Measurements from ENCODE around the gene ZDHHC14.
"Not testable (repeated sequence)": the region's sequence is repeated elsewhere in the genome, so short reads cannot be mapped to it uniquely, and the experiment has no call there.

The ZDHHC14 gene

GRCh38 chr6:157584036-157584435 lies 203.0 kb downstream of the ZDHHC14 start:
- DNase-seq, result no peak

DNA sequence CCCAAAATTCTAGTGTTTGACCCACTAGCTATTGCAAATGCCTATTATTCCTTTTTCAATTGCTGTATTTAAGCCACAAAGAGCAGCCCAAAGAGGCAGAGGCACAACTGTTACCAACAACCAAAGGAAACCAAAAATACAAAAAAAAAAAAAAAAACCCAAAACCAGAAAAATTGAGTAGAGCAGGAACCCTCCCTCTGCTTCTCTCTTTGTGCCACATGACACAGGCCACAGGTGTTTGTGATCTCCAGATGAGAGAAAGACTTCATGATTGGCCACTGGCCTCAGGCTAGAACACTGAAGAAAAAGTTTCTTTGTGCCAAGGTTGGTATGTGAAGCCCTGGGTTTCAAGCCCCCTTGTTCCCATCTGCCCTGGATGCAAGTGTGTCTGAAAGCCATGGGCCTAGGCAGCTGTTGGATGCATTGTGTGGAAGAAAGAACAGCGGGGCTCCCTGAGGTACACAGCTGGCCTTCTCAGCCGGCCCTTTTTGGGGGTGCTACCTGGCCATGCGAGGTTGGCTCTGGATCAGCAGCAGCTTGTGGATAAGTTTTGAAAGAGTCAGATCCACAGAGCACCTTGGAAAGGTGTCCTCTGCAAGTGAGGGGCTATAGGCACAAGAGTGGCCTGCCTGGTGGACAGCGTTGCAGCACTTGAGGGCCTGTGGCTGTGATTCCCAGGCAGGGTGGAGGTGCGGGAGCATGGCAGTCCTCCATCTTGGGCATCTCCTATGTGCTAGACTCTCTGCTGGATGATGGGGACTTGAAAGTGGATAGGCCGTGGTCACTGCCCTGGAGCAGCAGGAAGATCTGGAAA lies 204.5 kb downstream of the ZDHHC14 start:
- DNase-seq, result no peak

- DNase-seq, result no peak
These were observed 205.1 kb downstream of the ZDHHC14 start for GRCh38 chr6:157586088-157586414.

DNA sequence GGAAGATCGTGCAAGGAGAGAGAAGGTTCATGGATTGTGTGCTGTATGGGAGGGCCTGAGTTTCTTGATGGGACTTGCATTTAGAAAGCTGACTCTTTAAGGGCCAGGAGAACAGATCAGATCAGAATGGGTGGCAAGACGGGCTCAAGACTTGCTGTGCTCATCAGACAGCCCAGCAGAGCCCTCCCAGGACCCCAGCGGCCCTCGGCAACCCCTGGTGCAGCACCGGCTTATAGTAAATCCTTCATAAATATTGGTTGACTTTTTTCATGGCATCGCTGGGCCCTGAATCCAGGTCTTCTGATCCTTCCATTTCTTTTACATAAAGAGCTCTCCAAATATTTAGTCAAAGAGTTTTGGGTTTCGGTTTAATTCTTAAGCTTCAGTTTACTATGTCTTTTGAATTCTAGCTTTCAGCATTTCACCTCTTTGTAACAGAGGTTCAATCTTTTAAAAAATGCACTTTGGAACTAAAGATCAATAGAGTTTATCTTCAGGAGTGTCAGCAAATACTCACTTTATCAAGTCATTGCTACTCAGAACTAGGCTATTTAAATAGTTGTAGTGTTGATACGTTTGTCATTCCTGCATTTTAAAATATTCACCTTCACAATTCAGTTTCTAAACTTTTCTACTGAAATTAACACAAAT lies 205.6 kb downstream of the ZDHHC14 start:
- no peak for DNase-seq

DNA sequence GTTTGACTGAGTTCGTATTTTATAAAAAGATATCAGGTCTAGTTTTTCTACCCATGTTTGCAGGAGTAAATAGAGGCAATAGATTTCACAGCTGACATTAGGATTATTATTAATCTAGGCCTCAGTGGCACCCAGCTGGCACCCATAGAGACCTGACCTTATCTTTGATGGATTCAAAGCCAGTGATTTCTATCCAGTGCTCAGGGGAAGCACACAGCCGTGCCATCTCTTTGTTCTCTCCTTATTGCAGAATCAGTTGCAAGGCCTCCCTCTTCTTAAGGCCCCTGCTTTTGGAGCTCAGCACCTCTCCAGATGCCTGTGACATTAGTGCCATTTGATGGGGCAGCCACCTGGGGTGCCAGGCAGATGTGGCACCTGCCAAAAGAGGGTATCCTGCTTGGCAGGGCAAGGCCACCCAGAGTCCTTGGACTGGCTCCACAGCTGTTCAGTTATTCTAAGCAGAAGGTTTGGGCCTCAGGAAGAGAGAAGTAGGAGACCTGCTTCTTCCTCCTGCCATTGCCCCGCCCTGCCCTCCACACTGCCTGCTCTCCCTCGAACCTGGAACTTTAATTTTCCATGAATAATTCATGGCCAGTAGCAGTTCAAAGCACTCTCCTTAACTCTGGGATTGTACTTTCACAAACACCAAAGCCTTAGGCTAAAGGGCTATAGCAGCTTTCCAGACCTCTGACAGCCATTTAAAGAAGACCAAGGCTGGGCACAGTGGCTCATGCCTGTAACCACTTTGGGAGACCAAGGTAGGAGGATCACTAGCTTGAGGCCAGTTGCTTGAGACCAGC lies 206.3 kb downstream of the ZDHHC14 start:
- no peak for DNase-seq

DNA sequence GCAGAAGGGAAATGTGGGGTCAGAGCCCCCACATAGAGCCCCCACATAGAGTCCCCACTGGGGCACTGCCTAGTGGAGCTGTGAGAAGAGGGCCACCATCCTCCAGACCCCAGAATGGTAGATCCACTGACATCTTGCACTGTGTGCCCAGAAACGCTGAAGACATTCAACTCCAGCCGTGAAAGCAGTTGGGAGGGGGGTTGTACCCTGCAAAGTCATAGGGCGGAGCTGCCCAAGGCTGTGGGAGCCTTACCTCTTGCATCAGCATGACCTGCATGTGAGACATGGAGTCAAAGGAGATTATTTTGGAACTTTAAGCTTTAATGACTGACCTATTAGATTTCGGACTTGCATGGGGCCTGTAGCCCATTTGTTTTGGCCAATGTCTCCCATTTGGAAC lies 209.7 kb downstream of the ZDHHC14 start:
- not testable (repeated sequence) for DNase-seq

- no peak for DNase-seq
These were observed 211.6 kb downstream of the ZDHHC14 start for GRCh38 chr6:157592541-157592940.

GRCh38 chr6:157592980-157593379 lies 212.0 kb downstream of the ZDHHC14 start:
- DNase-seq, result no peak

DNA sequence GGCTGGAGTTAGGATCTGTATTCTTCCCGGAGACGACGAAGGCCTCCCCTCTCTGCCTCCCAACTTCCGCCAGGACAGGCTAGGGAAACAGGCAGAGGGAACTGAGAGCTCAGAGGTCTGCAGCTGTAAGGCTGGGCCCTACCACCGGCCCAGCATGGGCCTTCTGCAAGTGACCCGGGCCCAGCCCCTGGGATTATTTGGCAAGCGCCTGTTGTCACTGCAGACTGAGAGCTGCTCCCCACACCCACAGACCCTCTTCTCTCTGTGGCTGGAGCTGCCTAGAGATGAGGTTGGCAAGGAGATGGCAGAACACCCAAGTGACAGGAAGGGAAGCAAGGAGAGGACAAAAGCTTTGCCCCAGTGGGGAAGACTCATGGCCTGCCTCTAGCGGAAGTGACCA lies 212.6 kb downstream of the ZDHHC14 start:
- DNase-seq, result no peak

GRCh38 chr6:157594292-157594691 lies 213.3 kb downstream of the ZDHHC14 start:
- DNase-seq, result no peak

GRCh38 chr6:157595768-157596167 lies 214.8 kb downstream of the ZDHHC14 start:
- DNase-seq, result no peak

DNA sequence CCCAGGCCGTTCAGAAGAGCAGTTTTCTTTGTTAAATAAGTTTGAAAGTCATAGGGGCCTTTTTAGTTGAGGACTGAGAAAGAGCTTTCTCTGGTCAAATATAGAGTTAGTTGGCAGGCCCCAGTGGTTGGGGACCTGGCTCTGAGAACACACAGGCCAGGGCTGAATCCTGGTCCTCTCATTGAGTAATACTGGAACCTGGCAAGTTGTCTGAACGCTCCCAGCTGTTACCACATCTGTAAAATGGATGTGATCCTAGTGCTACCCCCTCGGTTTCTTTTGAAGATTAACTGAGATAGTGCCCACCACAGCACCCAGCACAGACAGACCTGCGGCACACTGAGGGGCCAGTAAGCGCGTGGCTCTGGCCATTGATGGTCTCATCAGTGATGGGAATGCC lies 215.5 kb downstream of the ZDHHC14 start:
- DNase-seq, result no peak

GRCh38 chr6:157596886-157597285 lies 215.9 kb downstream of the ZDHHC14 start:
- DNase-seq, result no peak

GRCh38 chr6:157597461-157598312 lies 216.7 kb downstream of the ZDHHC14 start:
- peak in 1 of 2 experiments; percentile 28 for DNase-seq

GRCh38 chr6:157599191-157599590 lies 218.2 kb downstream of the ZDHHC14 start:
- no peak for DNase-seq

DNA sequence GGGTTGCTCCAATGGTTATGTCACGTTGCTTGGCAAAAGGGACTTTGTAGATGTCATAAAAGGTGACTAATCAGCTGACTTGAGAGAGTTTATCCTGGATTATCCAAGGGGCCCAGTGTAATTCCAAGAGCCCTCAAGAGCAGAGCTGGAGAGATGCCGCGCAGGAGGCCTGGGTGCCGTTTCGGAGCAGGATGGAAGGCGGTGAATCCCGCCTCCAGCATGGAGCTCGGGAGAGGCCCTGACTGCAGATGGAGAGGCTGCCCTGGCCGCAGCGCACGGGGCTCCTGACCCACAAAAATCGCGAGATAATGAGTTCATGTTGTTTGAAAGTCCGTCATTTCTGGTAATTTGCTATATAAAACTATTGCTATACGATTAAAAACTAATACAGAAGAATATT lies 219.8 kb downstream of the ZDHHC14 start:
- no peak for DNase-seq

DNA sequence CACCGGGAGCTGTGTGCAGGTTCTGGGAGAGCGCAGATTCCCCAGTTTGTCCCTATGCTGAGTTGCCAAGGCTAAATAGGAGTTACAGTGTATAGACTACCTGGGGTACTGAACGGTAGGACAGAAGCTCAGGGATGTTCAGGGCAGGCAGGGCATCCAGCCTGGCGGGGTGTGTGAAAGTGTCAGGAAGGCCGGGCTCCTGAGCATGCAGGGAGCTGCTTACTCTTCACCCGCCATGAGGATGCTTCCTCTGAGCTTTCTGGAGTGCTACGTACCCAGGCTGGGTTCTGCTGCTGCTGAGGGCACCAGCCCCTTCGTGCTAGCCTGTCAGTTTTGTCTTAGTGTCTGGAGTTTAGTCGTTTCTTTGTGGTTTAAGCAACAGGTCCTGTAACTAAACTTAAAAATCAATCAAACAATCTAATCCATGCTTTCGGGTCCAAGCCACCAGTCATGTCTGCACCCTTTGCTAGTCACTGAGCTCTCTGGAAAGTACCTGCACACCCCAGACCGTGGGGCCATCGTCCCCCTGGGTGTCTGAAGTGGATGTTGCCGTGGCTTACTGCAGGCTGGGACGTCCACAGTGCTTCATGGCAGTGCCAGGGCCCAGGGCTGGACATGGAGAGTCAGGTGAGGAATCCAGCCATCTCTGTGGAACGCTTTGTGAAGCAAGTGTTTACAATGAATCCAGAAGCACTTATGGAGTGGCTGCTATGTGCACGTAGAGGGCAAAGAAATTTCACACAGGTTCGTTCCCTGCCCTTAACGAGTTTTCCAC lies 221.7 kb downstream of the ZDHHC14 start:
- DNase-seq, result no peak

GRCh38 chr6:157603314-157603940 lies 222.4 kb downstream of the ZDHHC14 start:
- no peak for DNase-seq

DNA sequence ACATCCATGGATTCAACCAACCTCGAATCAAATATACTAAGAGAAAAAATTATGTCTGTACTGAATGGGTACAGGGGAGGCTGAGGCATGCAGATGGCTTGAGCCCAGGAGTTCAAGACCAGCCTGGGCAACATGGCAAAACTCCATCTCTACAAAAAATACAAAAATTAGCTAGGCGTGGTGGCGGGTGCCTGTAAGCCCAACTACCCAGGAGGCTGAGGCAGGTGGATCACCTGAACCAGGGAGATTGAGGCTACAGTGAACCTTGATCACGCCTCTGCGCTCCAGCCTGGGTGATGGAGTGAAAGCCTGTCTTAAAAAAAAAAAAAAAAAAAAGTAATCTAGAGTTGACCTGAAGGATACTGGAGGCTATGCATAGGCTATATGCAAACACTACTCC lies 223.0 kb downstream of the ZDHHC14 start:
- DNase-seq, result no peak

DNA sequence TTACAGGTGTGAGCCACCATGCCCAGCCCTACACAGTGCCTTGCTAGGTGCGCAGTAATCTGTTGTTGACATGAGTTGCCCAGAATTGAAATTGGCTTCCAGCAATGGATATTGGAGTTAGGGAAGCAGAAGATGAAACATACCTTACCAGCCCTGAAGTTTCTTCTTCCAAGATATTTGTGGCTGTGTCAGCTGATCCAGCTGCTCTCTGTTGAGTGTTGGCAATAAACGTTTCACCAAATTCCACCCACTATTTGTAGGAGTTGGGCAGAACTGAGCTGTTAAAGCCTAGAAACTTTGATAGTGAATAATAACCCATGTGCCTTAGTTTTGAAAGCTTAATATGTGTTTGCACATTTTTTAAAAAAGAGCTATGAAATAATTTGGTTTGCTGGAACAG lies 223.8 kb downstream of the ZDHHC14 start:
- no peak for DNase-seq

DNA sequence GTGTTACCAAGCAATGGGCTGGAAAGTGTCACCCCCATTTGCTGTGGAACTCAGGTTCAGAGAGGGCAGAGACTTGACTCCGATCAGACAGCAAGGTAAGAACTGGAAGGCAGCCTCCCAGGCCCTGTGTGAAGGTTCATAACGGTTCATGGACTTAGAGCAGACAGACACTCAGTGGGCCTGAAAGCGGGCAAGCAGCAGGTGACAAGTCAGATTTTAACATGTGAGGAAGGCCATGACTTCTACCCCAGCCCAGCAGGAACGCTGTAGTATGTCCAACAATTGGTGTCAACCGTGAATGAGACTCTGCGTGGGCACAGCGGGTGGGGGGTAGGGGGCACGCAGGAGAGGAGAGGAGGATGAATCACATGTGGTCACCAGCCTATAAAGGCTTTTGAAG lies 224.5 kb downstream of the ZDHHC14 start:
- no peak for DNase-seq

GRCh38 chr6:157606516-157606915 lies 225.5 kb downstream of the ZDHHC14 start:
- no peak for DNase-seq
